RWPE1 (cell line): ENCODE data around the gene STPG4.

Source experiments
- CTCF ChIA-PET: fragments of 350-600 bp; sonication (Branson Sonifier 250); formaldehyde crosslinking; extraction: SDS; loops from one replicate; lab custom pipeline; 2021; lab: Yijun Ruan, JAX
- POLR2A ChIA-PET: fragments of 400-600 bp; formaldehyde crosslinking; extraction: SDS; loops from one replicate; lab custom pipeline; 2020; ENCODE audit warnings: antibody characterized with exemption; ENCODE audit not compliant: low non-redundant PET; lab: Yijun Ruan, JAX
- DNase-seq: peaks from one replicate; pipeline ENCODE4 v3.0.0; 2012; ENCODE audit warnings: low spot score
- H3K27ac ChIP-seq: fragments of 450-650 bp; 2 replicates; pipeline ENCODE4 v1.5.1; 2017
- TF ChIP-seq, protein P1 (sequence below): fragments of 450-650 bp; conservative IDR thresholded peaks from 2 replicates; pipeline ENCODE4 v1.5.1; 2017; ENCODE audit warnings: low read depth, mild to moderate bottlenecking

Gene STPG4

DNA sequence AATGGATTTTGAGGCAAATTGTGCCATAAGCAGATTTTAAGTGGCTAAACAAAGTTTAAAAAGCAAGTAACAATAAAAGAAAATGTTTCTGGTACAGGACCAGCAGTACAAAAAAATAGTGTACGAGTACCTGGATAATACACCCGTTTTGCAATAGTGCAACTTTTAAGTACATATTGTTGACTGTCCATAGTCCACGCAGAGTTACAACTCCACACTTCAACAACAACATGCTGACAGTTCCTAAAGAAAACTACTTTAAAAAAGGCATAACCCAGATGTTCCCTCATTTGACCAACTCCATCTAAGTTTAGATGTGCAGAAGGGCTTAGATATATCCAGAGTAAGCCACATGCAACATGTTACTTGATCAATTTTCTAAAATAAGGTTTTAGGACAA lies 5.1 kb upstream of the STPG4 start:
- TF ChIP-seq, protein P1, sequence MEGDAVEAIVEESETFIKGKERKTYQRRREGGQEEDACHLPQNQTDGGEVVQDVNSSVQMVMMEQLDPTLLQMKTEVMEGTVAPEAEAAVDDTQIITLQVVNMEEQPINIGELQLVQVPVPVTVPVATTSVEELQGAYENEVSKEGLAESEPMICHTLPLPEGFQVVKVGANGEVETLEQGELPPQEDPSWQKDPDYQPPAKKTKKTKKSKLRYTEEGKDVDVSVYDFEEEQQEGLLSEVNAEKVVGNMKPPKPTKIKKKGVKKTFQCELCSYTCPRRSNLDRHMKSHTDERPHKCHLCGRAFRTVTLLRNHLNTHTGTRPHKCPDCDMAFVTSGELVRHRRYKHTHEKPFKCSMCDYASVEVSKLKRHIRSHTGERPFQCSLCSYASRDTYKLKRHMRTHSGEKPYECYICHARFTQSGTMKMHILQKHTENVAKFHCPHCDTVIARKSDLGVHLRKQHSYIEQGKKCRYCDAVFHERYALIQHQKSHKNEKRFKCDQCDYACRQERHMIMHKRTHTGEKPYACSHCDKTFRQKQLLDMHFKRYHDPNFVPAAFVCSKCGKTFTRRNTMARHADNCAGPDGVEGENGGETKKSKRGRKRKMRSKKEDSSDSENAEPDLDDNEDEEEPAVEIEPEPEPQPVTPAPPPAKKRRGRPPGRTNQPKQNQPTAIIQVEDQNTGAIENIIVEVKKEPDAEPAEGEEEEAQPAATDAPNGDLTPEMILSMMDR = no peak
- CTCF ChIA-PET = no interaction called here
- DNase-seq = no peak
- POLR2A ChIA-PET = no interaction called here
- no peak overlapping the region for H3K27ac ChIP-seq

DNA sequence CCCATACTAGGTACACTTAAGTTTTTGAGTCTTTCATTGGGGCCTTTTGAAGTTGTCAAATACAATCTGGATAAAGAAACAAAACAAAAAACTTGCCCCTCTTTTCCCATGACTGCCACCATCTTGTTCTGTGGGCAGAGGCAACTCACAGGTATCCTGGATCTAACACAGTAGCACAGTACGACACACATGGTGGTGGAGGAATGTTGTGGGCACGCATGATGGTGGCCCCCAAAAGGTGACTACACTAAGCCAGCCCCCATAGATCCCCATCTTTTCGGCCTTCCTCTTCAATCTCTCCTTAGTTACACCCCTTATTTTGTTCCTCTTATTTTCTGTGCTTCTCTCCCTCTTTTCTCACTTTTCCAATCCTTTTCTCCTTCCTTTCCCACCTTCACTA lies 4.5 kb upstream of the STPG4 start:
- H3K27ac ChIP-seq = no peak overlapping the region
- ChIA-PET POLR2A (no interaction called here), CTCF (no interaction called here)
- TF ChIP-seq, protein P1 = no peak
- DNase-seq = no peak

DNA sequence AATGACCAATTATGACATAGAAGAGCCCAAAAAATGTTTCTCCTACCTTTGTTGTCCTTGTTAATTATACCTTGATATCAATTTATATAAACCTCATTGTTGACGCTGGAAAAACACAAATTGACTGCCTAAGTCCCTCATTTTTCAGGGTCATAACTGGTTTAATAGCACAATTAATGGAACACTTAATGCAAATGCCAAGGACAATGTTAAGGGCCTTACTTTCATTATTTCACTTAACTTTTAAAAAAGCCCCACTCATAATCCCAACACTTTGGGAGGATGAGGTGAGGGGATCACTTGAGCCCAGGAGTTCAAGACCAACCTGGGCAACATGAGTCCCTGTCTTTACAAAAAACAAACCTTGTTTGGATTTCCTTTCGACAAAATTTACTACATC lies 3.5 kb upstream of the STPG4 start:
- TF ChIP-seq, protein P1 = no peak
- no peak overlapping the region for H3K27ac ChIP-seq
- ChIA-PET CTCF (interaction anchor here (0.6 to 0.8 kb wide), 2 partner anchors 42 to 177 kb away, joined by 3 to 4 read pairs; no protein-coding TSS in a partner anchor), POLR2A (no interaction called here)
- no peak for DNase-seq

DNA sequence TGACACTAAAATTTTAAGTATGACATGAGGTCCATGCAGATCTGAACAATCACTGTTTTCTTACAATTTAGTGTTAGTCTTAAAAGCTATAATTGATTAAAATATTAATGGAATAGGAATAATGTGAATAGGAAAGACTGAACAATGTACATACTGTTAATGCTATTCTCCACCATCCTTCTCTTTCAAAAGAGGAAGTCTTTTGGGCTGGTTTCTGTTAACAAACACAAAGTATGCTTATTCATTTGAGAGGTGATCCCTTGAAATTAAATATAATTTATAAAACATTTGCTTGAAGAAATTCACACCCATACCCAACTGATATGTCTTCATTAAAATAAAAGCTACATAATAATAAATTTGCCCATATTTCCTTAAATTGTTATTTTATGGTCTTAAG lies 2.3 kb downstream of the STPG4 start:
- ChIA-PET CTCF (no interaction called here), POLR2A (no interaction called here)
- no peak overlapping the region for H3K27ac ChIP-seq
- no peak for DNase-seq
- TF ChIP-seq, protein P1 = no peak

DNA sequence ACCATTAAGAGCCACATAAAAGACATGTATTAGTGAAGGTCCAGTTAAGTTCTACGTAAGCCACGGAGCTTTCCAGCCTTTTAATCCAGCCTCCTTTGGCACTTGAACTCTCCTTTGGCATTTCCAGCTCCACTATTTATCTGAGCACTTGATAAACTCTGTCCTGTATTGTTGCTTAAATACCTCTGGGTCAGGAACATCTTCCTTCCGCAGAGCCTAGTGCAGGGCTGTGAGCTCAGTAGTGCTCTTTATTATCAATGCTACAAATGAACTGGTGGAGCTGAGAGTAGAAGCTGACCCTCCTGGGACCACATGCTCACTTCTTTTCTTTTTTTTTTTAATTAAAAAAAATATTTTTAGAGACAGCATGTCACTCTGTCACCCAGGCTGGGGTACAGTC lies 4.9 kb downstream of the STPG4 start:
- ChIA-PET POLR2A (no interaction called here), CTCF (interaction anchor here (0.6 to 1.0 kb wide), 2 partner anchors 172 to 1026 kb away, joined by 3 to 5 read pairs; no protein-coding TSS in a partner anchor)
- no peak overlapping the region for H3K27ac ChIP-seq
- DNase-seq = no peak
- TF ChIP-seq, protein P1 = no peak

DNA sequence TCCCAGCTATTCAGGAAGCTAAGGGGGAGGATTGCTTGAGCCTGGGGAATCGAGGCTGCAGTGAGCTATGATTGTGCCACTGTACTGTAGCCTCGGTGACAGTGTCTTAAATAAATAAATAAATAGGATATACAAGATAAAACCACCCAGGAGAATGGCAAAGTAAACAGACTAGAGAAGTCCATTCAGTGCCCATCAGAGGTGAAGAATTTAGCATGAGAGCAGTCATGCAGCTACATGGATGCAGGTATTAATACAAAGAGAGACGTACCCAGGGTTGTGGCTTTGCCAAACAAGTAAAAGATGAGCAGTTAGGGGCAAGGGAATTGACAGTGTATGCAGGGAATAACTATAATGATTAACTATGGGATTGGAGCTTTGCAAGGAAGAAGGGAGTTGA lies 8.1 kb downstream of the STPG4 start:
- DNase-seq = no peak
- ChIA-PET CTCF (no interaction called here), POLR2A (no interaction called here)
- no peak overlapping the region for H3K27ac ChIP-seq
- TF ChIP-seq, protein P1 = no peak
